GM20431 (cell line): ENCODE measurements around the gene BCL2.

Experiments used
- in situ Hi-C: fragments of 300-500 bp; cut with MseI, MboI; formaldehyde crosslinking; loops from one replicate; pipeline ENCODE4 v1.15.0; 2020; ENCODE audit warnings: low sequenced_read_pairs; ENCODE audit not compliant: unreplicated experiment

The BCL2 gene

DNA sequence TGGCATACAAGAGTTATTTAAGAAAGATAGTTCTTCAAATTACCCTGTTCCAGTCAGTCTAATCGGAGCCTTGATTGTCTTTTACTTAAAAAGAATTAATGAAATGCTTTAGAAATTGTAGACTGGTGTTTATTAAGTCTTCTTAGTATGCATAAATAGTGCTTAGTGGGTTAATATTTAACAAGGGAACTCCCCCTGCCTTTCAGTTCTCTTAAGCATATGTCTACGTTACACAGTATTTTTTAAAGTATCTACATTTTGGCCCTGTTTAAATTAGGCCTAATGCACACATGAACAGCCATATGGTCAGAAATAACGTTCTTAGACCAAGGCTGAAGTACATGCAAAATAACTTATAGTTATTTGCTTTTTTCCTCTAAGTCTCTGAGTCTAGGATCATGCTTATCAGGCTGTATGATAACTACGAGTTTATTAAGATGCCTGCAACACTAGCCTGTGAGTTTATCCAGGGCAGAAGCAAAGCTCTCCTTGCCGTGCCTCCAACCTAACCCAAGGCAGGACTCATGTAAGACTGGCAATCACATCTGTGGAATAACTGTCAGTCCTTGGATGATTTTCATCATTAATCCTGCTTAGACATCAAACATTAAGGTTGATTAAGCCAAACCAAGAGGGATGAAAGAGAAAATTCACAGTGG is 6.7 kb downstream of the BCL2 start:
- in situ Hi-C loops = no loop called here

DNA sequence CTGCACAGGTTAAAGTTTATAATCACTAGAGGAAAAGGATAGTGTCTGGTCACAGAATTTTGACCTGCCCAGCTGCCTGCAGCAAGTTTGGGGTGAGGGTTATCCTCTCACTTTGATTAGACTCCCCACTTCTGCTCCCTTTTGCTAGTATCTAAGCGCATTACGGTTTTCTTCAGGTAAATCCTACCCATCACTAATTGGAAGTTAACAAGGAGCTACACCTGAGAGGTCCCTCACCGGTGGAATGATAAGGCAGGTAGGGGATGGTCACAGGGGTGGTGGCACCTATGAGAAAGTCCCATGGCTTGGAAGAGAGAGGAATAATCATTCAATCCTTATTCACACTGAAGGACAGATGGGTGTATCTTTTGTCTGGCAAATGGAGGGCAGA is 7.6 kb downstream of the BCL2 start:
- in situ Hi-C loops = no loop called here

DNA sequence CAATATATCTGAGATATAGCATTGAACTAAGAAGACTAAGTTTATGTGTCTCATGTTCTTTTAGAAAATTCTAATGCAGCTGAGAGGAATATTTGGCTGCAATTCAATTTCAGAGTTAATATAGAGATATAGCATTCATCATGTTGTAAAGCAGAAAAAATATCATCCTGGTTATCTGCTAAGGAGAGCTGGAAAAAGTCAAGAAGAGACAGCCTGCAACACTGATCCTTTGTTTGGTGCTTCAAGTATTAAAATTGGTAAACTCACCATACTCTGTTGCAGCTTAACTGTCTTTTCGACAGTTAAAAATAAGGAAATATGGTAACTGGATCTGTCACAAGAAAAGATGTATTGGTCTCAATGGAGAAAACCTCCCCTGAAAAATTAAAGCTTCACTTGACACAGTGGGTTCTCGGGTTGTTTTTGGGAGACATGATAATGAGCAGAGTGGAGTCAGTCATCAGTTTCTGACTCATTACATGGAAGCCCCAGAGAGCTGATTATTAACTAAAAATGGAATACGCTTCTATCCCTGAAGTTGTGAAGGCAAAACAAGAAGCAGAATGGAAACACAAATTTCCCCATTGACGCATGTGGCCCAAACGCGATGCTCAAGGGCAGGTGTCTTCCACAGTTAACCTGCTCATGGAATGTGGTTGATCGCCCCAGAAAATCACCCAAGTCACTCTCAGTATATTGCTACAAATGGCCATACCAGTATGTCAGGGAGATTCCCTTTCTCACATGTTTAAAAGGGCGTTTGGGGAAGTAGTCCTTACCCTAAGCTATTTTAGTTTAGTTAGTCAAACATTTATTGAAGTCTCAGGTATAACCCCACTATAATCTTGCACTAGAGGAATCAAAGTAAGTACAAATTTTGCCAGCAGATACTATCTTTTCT is 8.2 kb downstream of the BCL2 start:
- in situ Hi-C loops = no loop called here

DNA sequence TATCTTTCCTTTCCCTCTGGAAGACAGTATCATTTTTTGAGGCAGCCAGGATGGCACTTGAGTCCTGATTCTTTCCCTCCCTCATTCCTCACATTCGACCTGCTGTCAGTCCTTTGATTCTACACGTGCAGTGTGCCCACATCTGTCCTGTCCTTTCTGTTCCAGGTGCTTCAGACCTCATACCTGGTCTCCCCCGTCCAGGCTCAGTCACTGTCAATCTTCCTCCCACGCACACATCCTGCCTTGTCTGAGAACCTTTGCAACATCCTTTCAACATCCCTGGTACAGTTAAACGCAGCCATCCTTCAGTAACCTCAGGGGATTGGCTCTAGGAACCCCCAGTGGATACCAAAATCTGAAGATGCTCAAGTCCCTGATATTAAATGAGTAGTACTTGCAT is 10.1 kb downstream of the BCL2 start:
- in situ Hi-C loops = no loop called here

DNA sequence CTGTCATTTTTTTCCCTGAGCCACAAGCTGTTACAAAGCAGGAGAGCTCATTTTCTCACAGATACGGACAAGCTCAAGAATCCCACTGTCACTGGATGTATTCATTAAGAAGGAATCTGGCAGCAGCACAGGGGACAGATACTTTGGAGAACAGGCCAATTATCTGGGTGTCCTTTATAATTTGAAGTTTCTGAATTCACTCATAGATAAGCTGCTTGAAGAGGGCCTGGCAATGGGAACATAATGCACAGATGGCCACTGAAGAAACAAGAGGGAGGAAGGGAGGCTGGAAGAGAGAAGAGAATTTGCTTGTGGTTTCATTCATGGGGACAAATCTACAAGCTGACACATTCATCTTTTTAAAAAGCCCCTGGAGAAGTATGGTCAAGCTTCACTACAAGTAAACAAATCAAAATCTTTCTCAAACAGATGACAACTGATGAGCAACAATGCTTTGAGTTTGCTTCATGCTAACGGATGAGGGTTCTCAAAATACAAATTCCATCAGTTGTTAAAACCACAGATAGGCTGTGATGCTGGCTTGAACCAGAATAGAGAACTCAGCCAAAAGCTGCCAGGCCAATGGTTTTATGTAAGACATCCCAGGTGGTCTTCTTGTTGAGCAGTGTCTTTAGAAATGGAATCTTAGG is 11.9 kb downstream of the BCL2 start:
- in situ Hi-C loops = no loop called here

DNA sequence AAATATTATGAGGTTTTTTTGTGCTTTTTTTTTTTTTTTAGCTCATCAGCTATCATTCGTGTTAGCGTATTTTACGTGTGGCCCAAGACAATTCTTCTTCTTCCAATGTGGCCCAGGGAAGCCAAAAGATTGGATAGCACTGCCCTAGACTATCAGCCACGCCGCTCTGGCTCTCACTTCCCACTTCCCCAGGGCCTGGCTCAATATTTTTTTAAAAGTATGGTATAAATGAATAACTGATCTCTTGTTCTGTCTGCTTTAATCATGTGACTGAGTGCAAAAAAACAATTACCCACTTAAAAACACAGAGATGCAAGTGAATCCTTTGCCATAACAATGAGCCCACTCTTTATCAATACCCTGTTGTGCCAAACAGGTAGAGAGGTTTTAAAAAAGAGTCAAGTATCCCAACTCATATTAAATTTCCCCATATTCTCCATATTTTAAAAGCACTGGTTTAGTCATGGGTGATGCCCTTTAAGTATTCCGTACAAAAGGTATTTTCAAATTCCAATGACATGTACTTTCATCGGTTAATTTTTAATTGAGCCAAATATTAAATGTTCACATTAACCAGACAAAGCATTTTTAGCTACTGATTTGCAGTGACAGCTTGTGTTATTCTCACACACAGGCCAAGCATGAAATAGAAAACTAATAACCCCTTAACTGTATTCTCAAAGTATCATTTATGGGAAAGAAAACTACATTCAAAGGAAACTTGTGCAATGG is 12.6 kb downstream of the BCL2 start:
- in situ Hi-C loops = no loop called here

DNA sequence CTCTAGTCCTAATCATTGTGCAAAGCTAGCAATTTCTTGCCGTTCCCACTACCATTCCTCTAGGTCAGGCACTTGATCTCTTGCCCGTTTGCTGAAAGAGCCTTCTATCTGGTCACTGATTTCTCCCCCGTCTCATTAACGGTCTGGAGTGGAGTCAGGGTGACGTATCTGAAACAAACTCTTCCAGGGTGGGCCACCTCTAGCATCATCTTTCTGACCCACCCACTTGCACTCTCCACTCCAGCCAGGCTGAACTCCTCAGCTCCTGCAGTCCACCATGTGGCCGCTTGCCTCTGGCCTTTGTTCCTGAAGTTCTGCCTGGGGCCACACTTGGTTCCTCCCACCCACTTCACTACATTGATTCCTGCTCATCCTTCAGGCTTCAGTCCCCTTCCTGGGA is 13.3 kb downstream of the BCL2 start:
- in situ Hi-C loops = no loop called here

DNA sequence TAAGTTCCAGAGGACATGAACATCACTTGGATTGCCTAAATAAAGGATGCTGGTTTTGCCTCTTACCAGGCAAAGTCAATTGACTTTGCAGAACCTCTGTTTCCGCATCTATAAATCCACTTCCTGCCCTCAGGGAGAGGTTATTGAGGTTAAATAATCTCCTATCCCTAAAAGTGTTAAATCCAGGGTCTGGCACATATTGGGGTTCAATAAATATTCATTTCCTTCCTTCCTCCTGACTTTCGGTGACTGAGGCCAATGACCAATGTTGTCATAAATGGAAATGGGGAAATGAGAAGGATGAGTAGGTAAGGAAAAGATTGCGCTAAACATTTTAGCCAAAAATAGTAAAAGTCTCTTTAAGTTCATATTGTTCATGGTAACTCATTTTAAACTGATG is 16.0 kb downstream of the BCL2 start:
- in situ Hi-C loops = no loop called here

DNA sequence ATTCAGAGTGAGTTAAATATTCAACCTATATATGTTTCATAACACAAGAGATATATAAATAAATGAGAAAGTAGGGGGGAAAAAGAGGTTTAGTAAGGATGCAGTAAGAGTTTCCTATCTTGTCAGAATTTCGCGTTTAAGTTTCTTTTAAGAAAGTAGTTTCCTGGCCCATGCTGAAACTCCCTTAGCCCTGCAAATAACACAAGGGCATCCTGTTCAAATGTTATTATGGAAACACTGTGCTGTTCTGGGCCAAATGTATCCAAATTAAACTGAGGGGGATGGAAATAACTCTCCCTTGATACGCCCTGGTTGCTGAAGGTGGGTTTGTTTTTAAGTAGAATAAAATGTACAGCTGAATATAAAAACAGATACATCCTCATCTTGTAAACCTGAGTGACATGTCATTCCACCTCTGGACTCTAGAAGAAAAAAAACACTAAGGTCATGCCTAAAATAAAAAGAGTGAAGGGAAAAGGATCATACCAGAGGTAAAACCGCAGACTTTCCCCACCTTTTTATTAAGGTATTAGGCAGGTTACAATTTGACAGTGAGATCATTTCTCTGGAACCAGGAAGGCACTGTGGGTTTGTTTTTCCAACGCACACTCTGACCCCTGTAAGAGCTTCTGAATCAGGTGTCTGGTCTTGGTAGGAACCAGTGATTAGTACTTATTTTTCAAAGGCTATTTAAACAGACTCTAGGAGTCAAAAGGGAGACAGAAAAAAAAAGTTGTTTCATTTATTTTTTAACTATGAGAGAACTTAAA is 16.7 kb downstream of the BCL2 start:
- in situ Hi-C loops = no loop called here

DNA sequence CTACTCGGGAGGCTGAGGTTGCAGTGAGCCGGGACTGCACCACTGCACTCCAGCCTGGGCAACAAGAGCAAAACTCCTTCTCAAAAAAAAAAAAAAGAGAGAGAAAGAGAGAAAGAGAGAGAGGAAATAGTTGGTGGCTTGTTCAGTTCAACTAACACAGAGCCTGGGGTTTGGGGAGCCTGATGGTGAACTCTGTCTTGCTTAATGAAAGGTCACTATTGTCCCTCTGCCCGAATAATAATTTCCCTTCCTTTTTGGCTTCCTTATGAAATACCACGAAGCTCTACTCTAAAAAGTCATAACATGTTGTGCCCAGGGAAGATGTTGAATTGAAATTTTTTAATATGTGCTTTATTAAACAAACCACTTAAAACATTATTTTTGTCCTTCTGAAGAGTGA is 17.3 kb downstream of the BCL2 start:
- in situ Hi-C loops = no loop called here

DNA sequence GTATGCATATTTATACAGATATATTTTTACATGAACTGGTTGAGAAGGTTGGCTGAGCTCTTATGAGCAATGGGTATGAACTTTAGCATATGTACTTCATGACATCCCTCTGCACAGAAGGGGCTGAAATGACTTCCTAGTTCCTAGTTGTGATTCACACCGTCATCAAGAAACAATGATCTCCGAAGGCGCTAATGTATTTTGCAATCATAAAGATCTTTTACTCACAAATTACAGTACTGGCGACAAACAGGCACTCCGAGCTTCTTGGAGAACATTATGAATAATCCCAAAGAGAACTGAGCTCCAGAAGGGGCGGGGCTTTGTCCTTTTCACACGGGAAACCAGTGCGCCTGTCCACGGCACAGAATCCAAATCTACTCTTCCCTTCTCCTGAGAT is 18.1 kb downstream of the BCL2 start:
- in situ Hi-C loops = no loop called here

DNA sequence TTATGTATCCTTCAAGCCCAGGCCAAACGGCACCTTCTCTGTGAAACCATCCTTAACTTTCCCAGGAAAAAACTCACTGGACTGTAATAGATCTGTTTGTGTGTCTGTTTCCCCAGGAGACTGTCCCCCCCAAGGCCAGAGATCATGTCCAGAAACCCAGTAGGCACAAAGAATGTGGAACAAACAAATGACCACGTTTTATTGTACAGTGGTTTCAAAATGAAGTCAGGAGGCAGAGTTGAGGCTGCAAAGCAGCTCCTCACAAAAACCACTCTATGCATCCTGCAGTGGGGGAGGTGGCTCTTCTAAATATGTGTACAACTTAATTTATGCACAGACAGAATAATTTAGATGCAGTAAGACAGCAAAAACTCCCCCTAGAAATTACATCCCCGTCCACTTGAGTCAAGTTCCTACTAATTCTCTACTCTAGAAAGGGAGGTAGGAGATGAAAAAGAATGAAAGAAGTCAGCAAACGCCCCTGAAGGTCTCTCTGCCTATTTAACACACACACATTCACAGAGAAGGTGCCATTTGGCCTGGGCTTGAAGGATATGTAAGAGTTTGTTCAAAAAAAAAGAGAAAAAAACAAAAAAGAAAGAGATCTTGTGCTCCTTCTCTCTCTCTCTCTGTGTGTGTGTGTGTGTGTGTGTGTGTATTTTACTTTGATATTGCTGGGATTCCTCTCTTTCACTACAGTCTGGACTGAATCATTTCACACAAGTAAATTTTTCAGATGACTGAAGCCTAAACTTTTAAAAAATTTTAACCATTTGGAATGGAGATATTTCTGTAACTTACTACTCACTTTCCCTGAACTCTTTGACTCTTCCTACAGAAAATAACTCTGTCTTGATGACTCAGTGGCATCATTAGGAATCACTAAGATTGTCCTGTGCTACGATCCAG is 19.5 kb downstream of the BCL2 start:
- in situ Hi-C loops = no loop called here

DNA sequence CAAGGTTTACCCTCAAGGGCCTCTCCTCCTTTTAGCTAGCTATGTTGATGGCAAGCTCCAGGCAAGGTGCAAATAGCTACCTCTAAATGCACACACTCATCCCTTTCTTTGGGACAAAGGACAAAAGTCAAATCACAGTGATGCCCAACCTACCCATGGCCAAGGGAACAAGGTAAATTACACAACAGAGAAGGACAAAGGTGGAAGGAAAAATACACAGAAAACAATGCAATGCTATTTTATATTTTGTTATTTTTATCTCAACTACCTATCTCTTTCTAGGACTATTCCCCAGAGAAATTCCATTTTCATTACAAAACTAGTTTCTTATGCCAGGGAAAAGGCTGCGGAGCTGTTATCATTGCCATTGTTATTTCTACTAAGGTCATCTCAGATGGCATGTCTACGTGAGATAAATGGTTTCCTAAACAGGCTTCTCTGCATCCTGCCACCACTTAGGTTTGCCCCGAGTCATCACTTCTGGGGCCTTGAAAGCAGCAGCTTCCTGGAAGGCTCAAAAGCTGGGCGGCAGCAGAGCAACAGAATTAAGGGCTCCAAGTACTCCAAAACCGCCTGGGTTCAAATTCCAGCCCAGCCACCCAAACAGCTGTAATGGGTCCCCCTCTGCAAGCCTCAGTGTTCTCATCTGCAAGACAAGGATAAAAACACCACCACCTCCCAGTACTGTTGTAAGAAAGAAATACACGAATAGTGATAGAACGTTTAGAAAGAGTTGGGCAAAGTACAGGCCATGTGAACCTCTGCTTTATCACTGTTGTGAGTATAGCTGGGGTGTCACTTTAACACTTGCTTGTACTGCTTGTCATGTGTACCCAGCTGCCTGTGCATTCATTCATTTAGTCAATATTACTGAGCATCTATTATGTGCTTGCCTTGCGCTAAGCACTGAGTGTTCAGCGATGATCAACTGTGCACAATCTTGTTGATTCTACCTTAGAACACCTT is 20.9 kb downstream of the BCL2 start:
- in situ Hi-C loops = no loop called here

DNA sequence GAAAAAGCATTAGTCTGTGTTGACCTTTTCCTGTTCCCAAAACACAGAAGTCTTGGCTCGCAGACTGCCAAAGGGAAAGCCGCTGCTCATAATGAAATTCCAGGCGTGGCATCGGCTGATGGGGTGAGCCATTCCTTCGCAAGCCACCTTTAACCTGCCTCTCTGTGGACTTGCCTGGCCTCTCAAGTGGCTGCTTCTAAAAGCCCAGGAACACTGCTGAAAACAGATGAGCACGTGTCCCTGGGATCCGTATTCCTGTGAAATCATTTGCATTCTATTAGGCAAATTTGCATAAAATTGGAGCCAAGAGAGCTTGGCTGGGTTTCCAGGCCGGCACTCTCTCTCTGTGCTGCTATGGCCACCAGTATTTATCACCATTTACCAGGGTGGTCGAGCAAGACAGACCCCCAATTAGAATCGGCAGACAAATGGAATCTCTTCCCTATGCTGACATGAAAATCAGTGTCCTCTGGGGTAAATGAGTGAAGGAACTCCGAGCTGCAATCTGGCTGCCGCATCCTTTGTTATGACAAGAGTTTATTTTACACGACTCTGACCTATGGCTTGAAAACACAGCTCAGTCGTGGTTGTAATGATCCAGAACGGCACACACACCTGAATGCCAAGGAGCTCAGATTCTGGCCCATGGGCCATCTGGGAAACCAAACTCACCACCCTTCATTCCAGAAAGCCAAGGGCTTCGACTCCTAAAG is 21.7 kb downstream of the BCL2 start:
- in situ Hi-C loops = no loop called here

DNA sequence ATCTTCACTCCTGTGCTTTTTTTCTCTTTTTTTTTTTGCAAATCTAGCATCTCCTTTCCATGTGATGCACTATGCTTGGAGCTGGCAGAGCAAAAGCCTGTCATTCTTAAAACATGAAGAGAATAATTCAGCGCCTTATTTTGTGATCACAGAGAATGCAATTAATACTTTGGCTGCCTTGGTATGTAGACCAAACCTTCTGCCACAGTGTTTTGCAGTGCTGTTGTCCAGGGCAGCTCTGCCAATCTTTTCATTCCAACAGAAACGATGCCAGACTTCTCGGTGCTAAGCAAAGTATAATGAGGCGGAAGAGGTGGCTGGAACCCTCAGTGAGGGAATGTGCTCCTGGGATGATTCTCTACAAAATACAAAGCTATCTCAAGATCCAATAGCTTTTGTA is 25.6 kb downstream of the BCL2 start:
- in situ Hi-C loops = no loop called here

DNA sequence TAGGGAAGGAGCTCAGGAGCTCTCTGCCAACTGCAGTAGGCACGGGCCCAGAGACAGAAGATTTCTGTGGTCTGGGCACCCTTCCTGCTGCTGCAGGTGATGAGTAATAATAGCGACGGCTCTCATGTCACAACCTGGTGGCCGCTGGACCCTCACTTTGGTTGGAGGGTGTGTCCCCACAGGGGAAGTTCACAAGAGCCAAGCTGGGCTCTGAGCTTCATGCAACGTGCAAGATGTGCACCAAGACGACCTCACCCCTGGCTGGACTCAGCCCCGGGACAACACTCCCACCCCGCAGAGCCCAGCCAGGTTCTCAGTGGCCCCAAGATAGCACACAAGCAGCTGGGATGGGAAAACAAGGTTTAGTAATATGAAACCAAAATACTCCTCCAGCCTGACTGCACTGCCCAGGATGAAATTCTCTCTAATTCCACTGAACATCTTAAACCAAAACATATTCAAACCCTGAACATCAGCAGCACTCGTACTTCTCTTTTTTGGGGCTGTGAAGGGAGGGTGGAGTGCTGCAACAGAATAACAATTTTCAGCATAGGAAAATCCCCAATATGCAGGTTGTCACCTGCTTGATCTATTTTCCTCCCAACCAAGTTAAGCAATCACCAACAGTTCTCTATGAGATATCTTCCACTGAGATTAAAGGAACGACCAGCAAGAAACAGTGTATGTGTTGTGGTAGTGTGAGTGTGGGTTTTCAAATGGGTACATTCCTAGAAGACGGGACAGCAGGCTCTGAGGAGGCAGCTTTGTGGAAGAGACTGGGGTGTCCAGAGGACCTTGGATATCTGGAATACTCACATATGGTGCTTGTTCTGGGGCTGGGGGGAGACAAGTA is 26.5 kb downstream of the BCL2 start:
- in situ Hi-C loops = no loop called here
